IPS DF 4.7 (cell line): ENCODE data around the gene GTF2H1.

Experiments used
- DNase-seq: peaks from one replicate; pipeline ENCODE4 v3.0.0-alpha.2; 2013; ENCODE audit warnings: low spot score; ENCODE audit errors: extremely low read depth

The GTF2H1 gene

GRCh38 chr11:18321969-18322711 lies at the start of gene GTF2H1, which contains the start of gene HPS5:
TSS of gene GTF2H1 (plus strand) at chr11:18322567. CDS start at chr11:18333075, 10,508 bp downstream.
TSS of gene HPS5 (minus strand) at chr11:18322140. CDS start at chr11:18317858, 4,282 bp downstream.
- DNase-seq: peak; percentile 93

GRCh38 chr11:18277565-18278271 lies 44.6 kb upstream of the GTF2H1 start:
- DNase-seq: no peak

- DNase-seq: no peak
These were observed 41.8 kb upstream of the GTF2H1 start for GRCh38 chr11:18280438-18281045.

GRCh38 chr11:18282626-18283025 lies 39.7 kb upstream of the GTF2H1 start:
- DNase-seq: no peak

- no peak for DNase-seq
These were observed 36.5 kb upstream of the GTF2H1 start for GRCh38 chr11:18285841-18286240.

- no peak for DNase-seq
These were observed 33.5 kb upstream of the GTF2H1 start for GRCh38 chr11:18288911-18289310.

GRCh38 chr11:18294862-18295261 lies 27.5 kb upstream of the GTF2H1 start:
- no peak for DNase-seq

- no peak for DNase-seq
These were observed 27.1 kb upstream of the GTF2H1 start for GRCh38 chr11:18295316-18295715.

GRCh38 chr11:18299721-18300120 lies 22.6 kb upstream of the GTF2H1 start:
- no peak for DNase-seq

GRCh38 chr11:18304745-18305144 lies 17.6 kb upstream of the GTF2H1 start:
- no peak for DNase-seq

- no peak for DNase-seq
These were observed 14.8 kb upstream of the GTF2H1 start for GRCh38 chr11:18307461-18308139.

GRCh38 chr11:18308242-18308641 lies 14.1 kb upstream of the GTF2H1 start:
- DNase-seq: no peak

- DNase-seq: no peak
These were observed 12.7 kb upstream of the GTF2H1 start for GRCh38 chr11:18309691-18310090.

GRCh38 chr11:18310800-18311340 lies 11.5 kb upstream of the GTF2H1 start:
- no peak for DNase-seq

GRCh38 chr11:18312012-18312411 lies 10.4 kb upstream of the GTF2H1 start:
- no peak for DNase-seq

- DNase-seq: no peak
These were observed 9.5 kb upstream of the GTF2H1 start for GRCh38 chr11:18312663-18313420.

- no peak for DNase-seq
These were observed 8.2 kb upstream of the GTF2H1 start for GRCh38 chr11:18313965-18314763.

GRCh38 chr11:18314784-18315523 lies 7.4 kb upstream of the GTF2H1 start:
- DNase-seq: no peak

- DNase-seq: no peak
These were observed 6.5 kb upstream of the GTF2H1 start for GRCh38 chr11:18315893-18316292.
